GM12878 (cell line): Measurements from ENCODE around the gene BAG5. TPM values are rescaled to one million over a fixed set of nuclear protein-coding genes. Genes with fewer than 3 reads are reported as not detected.

Source experiments
- ATAC-seq: fragments of 200-7000 bp; cut with Tn5 transposase; 3 replicates; pipeline ENCODE4 v1.9.1; 2020; ENCODE audit warnings: mild to moderate bottlenecking, moderate library complexity
- BruUV-seq: library from RNA; stranded (reverse); fragments of 400-500 nt; replicated peaks from 2 replicates; lab custom pipeline; 2021; lab: Mats Ljungman, UMichigan
- CTCF ChIA-PET: fragments of 300-600 bp; sonication (Branson Sonifier 250); formaldehyde crosslinking; extraction: SDS; loops from one replicate; lab custom pipeline; 2021; ENCODE audit warnings: inconsistent platforms; lab: Yijun Ruan, JAX
- POLR2A ChIA-PET: fragments of 350-600 bp; formaldehyde crosslinking; extraction: SDS; loops from one replicate; lab custom pipeline; 2021; ENCODE audit warnings: inconsistent platforms; lab: Charles Lee
- RAD21 ChIA-PET: fragments of 300-600 bp; sonication (Branson Sonifier 250); formaldehyde crosslinking; loops from one replicate; lab custom pipeline; 2023; ENCODE audit warnings: antibody characterized with exemption; ENCODE audit not compliant: unreplicated experiment; lab: Charles Lee
- SMC1A ChIA-PET: fragments of 300-600 bp; sonication (Branson Sonifier 250); formaldehyde crosslinking; loops from one replicate; lab custom pipeline; 2023; ENCODE audit not compliant: unreplicated experiment, uncharacterized antibody; lab: Charles Lee
- DNase-seq: peaks from one replicate; pipeline ENCODE4 v3.0.0-alpha.2; 2011; ENCODE audit warnings: low read depth, low spot score
- FAIRE-seq: peaks from 3 replicates; lab custom pipeline; 2011; peaks lifted over from hg19 to GRCh38; lab: Jason Lieb, UNC
- H2AFZ ChIP-seq: 2 replicates; pipeline ENCODE4 v1.6.0; 2011; ENCODE audit warnings: low read depth, low read length, control low read depth; ENCODE audit not compliant: control insufficient read depth
- H3K27ac ChIP-seq: 2 replicates; pipeline ENCODE4 v1.5.1; 2011; ENCODE audit warnings: control low read depth; ENCODE audit not compliant: control insufficient read depth, insufficient read depth
- H3K27me3 ChIP-seq, 2 experiments: replicated peaks in 1 of 2; 2 replicates each; pipeline versions ENCODE4 v1.6.0 to v1.6.1; 2011; ENCODE audit warnings: low read length in 1 of 2; ENCODE audit not compliant: control insufficient read depth in 2 of 2, insufficient read depth in 2 of 2
- H3K36me3 ChIP-seq, 2 experiments: 2 replicates each; pipeline ENCODE4 v1.5.1; 2011; ENCODE audit warnings: low read length in 1 of 2; ENCODE audit not compliant: control insufficient read depth in 2 of 2, insufficient read depth in 2 of 2
- H3K4me1 ChIP-seq: 2 replicates; pipeline ENCODE4 v1.6.1; 2011; ENCODE audit warnings: mild to moderate bottlenecking, low read length, moderate library complexity, mixed read lengths; ENCODE audit not compliant: control insufficient read depth, insufficient read depth
- H3K4me2 ChIP-seq: 2 replicates; pipeline ENCODE4 v1.6.0; 2011; ENCODE audit warnings: control low read depth; ENCODE audit not compliant: control insufficient read depth, insufficient read depth
- H3K4me3 ChIP-seq: fragments of 200-600 bp; sonication (generic); 2 replicates; pipeline ENCODE4 v1.5.1; 2016
- H3K79me2 ChIP-seq: 2 replicates; pipeline ENCODE4 v1.6.0; 2011; ENCODE audit warnings: low read length; ENCODE audit not compliant: control insufficient read depth, insufficient read depth
- H3K9ac ChIP-seq: 2 replicates; pipeline ENCODE4 v1.8.0; 2011; ENCODE audit warnings: low read length, control low read depth, mixed read lengths; ENCODE audit not compliant: control insufficient read depth, insufficient read depth
- H3K9me3 ChIP-seq: replicated peaks from 3 replicates; pipeline ENCODE4 v1.5.1; 2011; ENCODE audit warnings: mild to moderate bottlenecking, low read length; ENCODE audit not compliant: control insufficient read depth, insufficient read depth
- H4K20me1 ChIP-seq: 2 replicates; pipeline ENCODE4 v1.6.0; 2011; ENCODE audit not compliant: control insufficient read depth, insufficient read depth
- CHD1 ChIP-seq: IDR thresholded peaks from 2 replicates; pipeline ENCODE4 v1.6.1; 2012; ENCODE audit warnings: low read depth, low read length, improper control_type of control experiment
- EGR1 ChIP-seq, 2 experiments: IDR thresholded peaks; 1 replicate in 1 of 2; 2 replicates in 1 of 2; pipeline ENCODE4 v1.6.1; 2011 to 2012; ENCODE audit warnings: low read depth in 2 of 2, low read length in 2 of 2, borderline replicate concordance in 1 of 2, mild to moderate bottlenecking in 1 of 2, moderate library complexity in 1 of 2
- FOXK2 ChIP-seq: fragments of 450-650 bp; IDR thresholded peaks from 2 replicates; pipeline ENCODE4 v1.6.1; 2017; ENCODE audit warnings: mild to moderate bottlenecking, moderate library complexity
- KLF5 ChIP-seq: fragments of 450-650 bp; IDR thresholded peaks from 2 replicates; pipeline ENCODE4 v1.6.1; 2014; ENCODE audit warnings: mild to moderate bottlenecking; ENCODE audit not compliant: partially characterized antibody
- NR2C1 ChIP-seq: fragments of 450-650 bp; IDR thresholded peaks from 2 replicates; pipeline ENCODE4 v1.6.1; 2017; ENCODE audit warnings: antibody characterized with exemption, mild to moderate bottlenecking, moderate library complexity
- PAX5 ChIP-seq: IDR thresholded peaks from 2 replicates; pipeline ENCODE4 v1.6.1; 2011; ENCODE audit warnings: low read depth, low read length, borderline replicate concordance
- WGBS: methylation state at CpG from one replicate; pipeline ENCODE4 v1.1.6; 2016; ENCODE audit warnings: low lambda C conversion rate; ENCODE audit not compliant: insufficient replicate concordance, insufficient coverage; ENCODE audit errors: missing lambda C conversion rate; 5-methylcytosine and 5-hydroxymethylcytosine counted together
- in situ Hi-C: fragments of 300-500 bp; cut with MboI; formaldehyde crosslinking; loops from 9 replicates; pipeline ENCODE4 v1.14.3; 2018; ENCODE audit warnings: mixed read lengths
- intact Hi-C: fragments of 100-400 bp; cut with micrococcal nuclease; formaldehyde crosslinking; loops from one replicate; pipeline ENCODE4 v1.14.2; 2022; ENCODE audit not compliant: unreplicated experiment
- polyA plus RNA-seq, 11 experiments: library from polyadenylated mRNA; depleted of rRNA in 4 of 11; unstranded in 6 of 11; stranded (reverse) in 5 of 11; fragments of >200 nt; fragmentation: Nextera tagmentation in 4 of 11; fragmentation: Illumina TruSeq in 1 of 11; extraction: Ambion mirVana in 4 of 11; extraction: Trizol in 1 of 11; gene quantifications; 1 replicate in 1 of 11; 2 replicates in 10 of 11; pipeline versions ENCODE4 v1.2.1 to v1.2.3, GENCODE V29; 2011 to 2016; ENCODE audit warnings: inconsistent platforms in 2 of 11, missing spikeins in 2 of 11, low read depth in 1 of 11
- total RNA-seq, 4 experiments: library from RNA; depleted of rRNA in 3 of 4; stranded (reverse); fragments of >200 nt in 3 of 4; fragmentation: Illumina TruSeq in 1 of 4; extraction: Trizol in 1 of 4; gene quantifications; 2 replicates each; pipeline versions ENCODE4 v1.2.1 to v1.2.3, GENCODE V29; 2013 to 2021
- TF ChIP-seq, protein P1 (sequence below): IDR thresholded peaks from 2 replicates; pipeline ENCODE4 v1.6.1; 2011; ENCODE audit warnings: low read depth, mild to moderate bottlenecking, low read length, moderate library complexity, borderline replicate concordance; ENCODE audit errors: extremely low read depth

The BAG5 gene
- total and polyA plus RNA-seq, 10 of the 15 experiments (the other 5 are each of a cell fraction or from before 2014, with no cell fraction given), result 9.9 to 30.5 (median 20.1) TPM

DNA sequence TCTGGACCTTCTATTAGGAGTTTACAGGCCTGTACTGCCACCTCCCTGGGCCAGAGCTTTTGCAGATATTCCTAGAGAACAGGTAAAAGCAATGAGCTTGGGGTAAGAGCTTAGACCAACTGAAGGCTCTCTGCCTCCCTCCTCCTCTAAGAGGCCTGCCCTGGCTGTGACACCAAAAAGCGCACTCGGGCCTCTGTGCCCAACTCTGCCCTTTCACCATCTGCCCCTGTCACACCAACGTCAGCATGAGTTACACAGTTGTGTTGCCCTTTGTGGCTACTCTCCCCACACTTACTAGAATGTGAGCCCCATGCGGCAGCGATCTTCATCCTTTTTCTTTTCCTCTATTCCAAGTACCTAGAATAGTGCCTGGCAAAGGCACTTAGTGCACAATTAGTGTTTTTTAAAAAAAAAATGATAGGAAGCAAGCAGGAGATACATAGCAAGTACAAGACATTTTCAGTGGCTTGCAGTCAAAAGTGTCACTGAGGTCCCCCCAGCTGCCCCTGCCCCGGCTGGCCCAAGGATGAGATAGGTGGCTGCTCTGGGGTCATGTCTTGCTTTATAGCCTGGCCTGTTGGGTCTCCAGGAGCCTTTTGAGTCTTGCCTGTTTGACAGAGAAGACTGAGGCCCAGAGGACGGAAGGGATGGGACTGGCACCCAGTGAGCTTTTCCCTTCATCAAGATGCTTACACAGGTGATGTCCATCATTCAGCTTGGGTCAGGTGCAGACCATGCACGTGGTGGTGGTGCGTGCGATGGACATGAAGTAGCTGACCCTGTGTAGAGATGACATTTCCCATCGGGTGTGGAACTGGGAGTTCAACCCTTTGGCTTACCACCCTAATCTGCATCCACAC is 52.4 kb downstream of the BAG5 start:
- no peak overlapping the region for H3K4me3 ChIP-seq
- H3K9ac ChIP-seq, result no peak overlapping the region
- no peaks in the 10 kb centered on the region for H3K9me3 ChIP-seq
- no peaks in the 10 kb centered on the region for H4K20me1 ChIP-seq
- no peak overlapping the region for H2AFZ ChIP-seq
- DNase-seq (no peak), FAIRE-seq (no peak), ATAC-seq (no peak)
- no peaks in the 10 kb centered on the region for H3K79me2 ChIP-seq
- no peaks in the 10 kb centered on the region for H3K4me1 ChIP-seq
- RAD21 ChIA-PET, result no interaction called here
- peaks cover 5 to 11% of the 10 kb centered on the region in 2 experiments; a peak in 3 of 4 replicates for H3K36me3 ChIP-seq
- no peaks in the 10 kb centered on the region for H3K27me3 ChIP-seq
- no peak overlapping the region for H3K27ac ChIP-seq
- intact Hi-C loops, result no loop called here
- SMC1A ChIA-PET, result interaction anchor here (1.3 kb wide), 1 partner anchor 47 kb away, joined by 3 read pairs; no protein-coding TSS in a partner anchor
- TF ChIP-seq FOXK2, result no peak
- TF ChIP-seq, protein P1, sequence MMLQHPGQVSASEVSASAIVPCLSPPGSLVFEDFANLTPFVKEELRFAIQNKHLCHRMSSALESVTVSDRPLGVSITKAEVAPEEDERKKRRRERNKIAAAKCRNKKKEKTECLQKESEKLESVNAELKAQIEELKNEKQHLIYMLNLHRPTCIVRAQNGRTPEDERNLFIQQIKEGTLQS, result no peak
- no peak for TF ChIP-seq EGR1 (IDR thresholded peaks at IDR 0.05; ENCODE audit: borderline replicate concordance in 1 of 2, low read depth in 2 of 2, low read length in 2 of 2)
- no peak for TF ChIP-seq NR2C1
- TF ChIP-seq PAX5, result no peak
- TF ChIP-seq KLF5, result no peak
- TF ChIP-seq CHD1, result no peak
- in situ Hi-C loops, result no loop called here
- 90% methylated on average over 11 of the region's 11 CpGs for WGBS
- POLR2A ChIA-PET, result interaction anchor here (1.0 kb wide), 1 partner anchor 37 kb away, joined by 3 read pairs; no protein-coding TSS in a partner anchor
- CTCF ChIA-PET, result interaction anchor here (1.1 to 1.5 kb wide), 2 partner anchors 8 to 11 kb away, joined by 4 read pairs; no protein-coding TSS in a partner anchor
- H3K4me2 ChIP-seq, result no peak overlapping the region
- no TSS peak for BruUV-seq
